ENCODE data around the gene FZD10. TPM values are rescaled to one million over a fixed set of nuclear protein-coding genes. Genes with fewer than 3 reads are reported as not detected.

The FZD10 gene
- total and polyA plus RNA-seq, 12 donors = 0.04 to 0.24 (median 0.07) TPM; not detected in 5

DNA sequence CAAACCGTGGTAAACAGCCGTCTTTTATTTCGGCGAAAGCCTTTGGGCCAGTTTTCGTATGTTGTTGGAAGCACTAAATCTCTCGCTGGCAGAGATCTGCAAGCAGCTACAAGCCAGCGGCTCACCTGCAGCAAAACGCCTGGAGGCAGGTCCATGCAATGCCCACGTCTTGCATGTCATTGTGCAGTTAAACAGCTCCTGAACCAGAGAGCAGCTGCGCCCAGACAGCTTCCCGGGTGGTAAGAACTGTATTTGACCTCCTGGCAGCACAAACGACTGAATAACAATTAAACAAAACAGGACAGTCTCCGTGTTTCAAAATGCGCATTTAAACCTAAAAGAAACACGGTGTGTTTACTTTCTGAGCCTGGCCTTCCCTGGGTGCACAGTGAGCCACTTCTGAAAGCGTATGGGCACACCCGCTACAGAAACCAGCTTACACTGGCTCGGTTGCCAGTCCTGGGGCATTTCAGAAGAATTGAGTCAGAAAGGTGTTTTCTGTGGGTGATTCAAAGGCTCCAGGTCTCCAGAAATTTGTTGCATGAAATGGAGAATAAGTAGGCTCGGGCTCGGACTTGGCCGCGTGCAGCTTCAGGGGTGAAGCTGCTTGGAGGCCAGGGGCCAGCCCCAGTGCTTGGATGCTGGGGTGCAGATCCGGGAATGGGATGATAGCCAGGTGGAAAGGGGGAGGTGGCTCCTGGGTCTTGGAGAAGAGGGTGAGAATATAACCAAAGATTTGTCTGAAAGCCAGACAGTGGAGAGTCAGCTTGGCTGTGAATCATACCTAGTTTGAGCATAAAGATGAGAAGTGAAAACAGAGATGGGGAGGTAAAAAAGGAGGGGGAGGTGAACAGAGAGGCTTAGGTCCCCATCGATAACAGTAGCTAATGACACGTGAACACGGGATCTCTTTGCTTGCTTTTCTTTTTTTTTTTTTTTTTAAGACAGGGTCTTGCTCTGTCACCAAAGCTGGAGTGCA is 24.9 kb upstream of the FZD10 start:
- ATAC-seq (no peak), DNase-seq (no peak)
- TF ChIP-seq, protein P1, sequence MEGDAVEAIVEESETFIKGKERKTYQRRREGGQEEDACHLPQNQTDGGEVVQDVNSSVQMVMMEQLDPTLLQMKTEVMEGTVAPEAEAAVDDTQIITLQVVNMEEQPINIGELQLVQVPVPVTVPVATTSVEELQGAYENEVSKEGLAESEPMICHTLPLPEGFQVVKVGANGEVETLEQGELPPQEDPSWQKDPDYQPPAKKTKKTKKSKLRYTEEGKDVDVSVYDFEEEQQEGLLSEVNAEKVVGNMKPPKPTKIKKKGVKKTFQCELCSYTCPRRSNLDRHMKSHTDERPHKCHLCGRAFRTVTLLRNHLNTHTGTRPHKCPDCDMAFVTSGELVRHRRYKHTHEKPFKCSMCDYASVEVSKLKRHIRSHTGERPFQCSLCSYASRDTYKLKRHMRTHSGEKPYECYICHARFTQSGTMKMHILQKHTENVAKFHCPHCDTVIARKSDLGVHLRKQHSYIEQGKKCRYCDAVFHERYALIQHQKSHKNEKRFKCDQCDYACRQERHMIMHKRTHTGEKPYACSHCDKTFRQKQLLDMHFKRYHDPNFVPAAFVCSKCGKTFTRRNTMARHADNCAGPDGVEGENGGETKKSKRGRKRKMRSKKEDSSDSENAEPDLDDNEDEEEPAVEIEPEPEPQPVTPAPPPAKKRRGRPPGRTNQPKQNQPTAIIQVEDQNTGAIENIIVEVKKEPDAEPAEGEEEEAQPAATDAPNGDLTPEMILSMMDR (IDR thresholded peaks at IDR 0.05) = no peak
- Histone ChIP-seq H3K27me3 (peaks cover 0 to 58% (median 36%) of the 10 kb centered on the region in 7 donors), H3K4me1 (no peaks in the 10 kb centered on the region), H3K9me3 (no peaks in the 10 kb centered on the region), H3K27ac (no peak overlapping the region), H3K36me3 (no peaks in the 10 kb centered on the region), H3K4me3 (no peak overlapping the region)
- 50% methylated on average over 26 of the region's 26 CpGs for WGBS, 2 donors
- intact Hi-C loops (cut with DNase I) = no loop called here

DNA sequence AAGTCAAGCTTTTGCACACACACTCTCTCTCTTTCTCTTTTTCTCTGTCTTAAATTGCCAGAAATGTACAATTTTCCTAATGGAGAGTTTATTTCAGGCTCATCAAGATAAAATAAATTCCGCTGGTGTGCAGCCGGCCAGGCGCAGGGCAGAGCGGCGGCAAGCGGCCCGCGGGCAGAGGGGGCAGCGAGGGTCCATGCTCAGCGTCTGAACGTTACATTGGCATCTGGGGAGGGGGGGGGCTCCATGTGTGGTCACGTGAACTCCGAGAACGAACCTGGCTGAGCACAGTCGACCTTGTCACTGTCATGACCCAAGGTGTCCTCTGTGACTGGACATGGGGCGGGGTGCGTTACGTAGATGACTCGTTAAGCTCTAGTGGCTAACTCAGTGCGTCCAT is 23.8 kb upstream of the FZD10 start:
- TF ChIP-seq, protein P1 (IDR thresholded peaks at IDR 0.05) = no peak
- Histone ChIP-seq H3K27ac (no peak overlapping the region), H3K4me3 (no peak overlapping the region), H3K36me3 (no peaks in the 10 kb centered on the region), H3K9me3 (no peaks in the 10 kb centered on the region), H3K4me1 (no peaks in the 10 kb centered on the region), H3K27me3 (peaks cover 0 to 49% (median 31%) of the 10 kb centered on the region in 7 donors)
- 84 to 85% methylated on average over 20 of the region's 20 CpGs for WGBS, 2 donors
- no peak for DNase-seq
- intact Hi-C loops (cut with DNase I) = no loop called here
- no peak for ATAC-seq

DNA sequence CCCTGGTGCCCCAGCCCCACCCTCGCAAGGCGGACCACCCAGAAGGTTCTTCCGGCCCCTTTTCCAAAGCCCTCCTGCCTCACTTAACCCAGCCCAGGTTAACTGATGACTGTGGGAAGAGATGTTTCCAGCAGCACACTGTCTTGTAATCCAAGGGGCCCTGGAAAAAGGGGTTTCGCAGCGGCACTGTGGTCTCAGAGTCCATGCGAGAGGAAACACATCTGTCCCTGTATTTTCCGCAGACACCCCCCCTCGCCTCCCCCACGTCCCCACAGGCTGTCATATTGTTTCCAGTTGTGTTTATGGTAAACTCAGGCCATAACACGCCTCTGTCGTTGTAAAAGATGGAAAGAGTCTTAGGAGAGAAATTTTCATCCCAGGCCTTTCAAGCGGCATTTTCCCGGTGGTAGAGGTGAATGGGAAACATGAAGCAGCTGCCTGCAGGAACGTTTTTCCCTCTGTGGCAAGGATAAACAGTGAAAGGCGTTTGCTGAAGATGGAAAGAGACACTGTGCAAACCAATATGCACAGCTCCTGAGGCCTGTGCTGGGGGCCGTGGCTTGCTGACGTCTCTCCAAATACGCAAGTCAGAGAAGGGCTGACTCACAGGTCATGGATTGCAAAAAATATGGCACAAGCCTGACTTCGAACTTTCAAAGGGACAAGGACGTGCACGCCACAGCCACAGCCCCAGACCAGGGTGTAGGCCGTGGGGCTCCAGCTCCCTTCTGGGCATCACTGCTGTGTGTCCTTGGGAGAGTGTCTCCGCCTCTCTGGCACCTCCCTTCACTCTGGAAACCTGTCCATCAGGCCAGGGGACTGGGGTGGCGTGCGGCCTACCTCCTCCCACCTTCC is 22.5 kb upstream of the FZD10 start:
- no peak for ATAC-seq
- Histone ChIP-seq H3K27ac (no peak overlapping the region), H3K27me3 (peaks cover 0 to 45% (median 26%) of the 10 kb centered on the region in 7 donors), H3K4me3 (no peak overlapping the region), H3K36me3 (no peaks in the 10 kb centered on the region), H3K4me1 (no peaks in the 10 kb centered on the region), H3K9me3 (no peaks in the 10 kb centered on the region)
- intact Hi-C loops (cut with DNase I) = no loop called here
- no peak for DNase-seq
- WGBS, 2 donors = 69% methylated on average over 25 of the region's 25 CpGs
- TF ChIP-seq, protein P1 (IDR thresholded peaks at IDR 0.05) = no peak

DNA sequence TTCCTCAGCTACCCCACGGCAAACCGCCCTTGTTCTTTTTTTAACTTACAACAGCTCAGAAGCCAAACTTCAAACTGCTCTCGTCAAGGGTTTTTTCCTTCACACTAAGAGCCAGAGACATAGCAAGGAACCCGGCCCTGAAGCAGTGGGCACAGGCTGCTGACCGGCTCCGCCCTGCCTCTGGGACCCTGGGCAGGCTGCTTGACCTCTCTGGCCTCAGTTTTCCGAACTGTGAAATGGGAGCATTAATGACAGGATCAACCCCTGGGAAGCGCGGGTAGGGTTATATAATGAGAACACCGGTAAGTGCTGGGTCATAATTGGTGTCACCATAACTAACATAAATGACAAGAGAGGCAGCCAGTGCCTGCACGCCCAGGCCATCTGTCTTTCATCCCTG is 21.2 kb upstream of the FZD10 start:
- intact Hi-C loops (cut with DNase I) = no loop called here
- WGBS, 2 donors = 70 to 74% methylated on average over 11 of the region's 11 CpGs
- DNase-seq (no peak), ATAC-seq (no peak)
- Histone ChIP-seq H3K4me1 (no peaks in the 10 kb centered on the region), H3K27ac (no peak overlapping the region), H3K9me3 (no peaks in the 10 kb centered on the region), H3K4me3 (no peak overlapping the region), H3K36me3 (no peaks in the 10 kb centered on the region), H3K27me3 (peaks cover 0 to 58% (median 31%) of the 10 kb centered on the region in 7 donors)
- TF ChIP-seq, protein P1 (IDR thresholded peaks at IDR 0.05) = no peak

Data from heart right ventricle (tissue), 16 donors.